H9 (cell line): ENCODE measurements around the gene DAB2IP. TPM values are rescaled to one million over a fixed set of nuclear protein-coding genes. Genes with fewer than 3 reads are reported as not detected.
A peak's percentile ranks its signal among the peaks of the same experiment; 100 is the strongest.

Experiments used
- DNase-seq: peaks from one replicate; pipeline ENCODE4 v3.0.0-alpha.2; 2017
- H2AFZ ChIP-seq: one replicate; pipeline ENCODE4 v1.6.1; 2013; ENCODE audit warnings: mild to moderate bottlenecking, low read length, control low read depth, moderate library complexity
- H2AK5ac ChIP-seq: 2 replicates; pipeline ENCODE4 v1.6.1; 2013; ENCODE audit warnings: low read length, control low read depth, mixed read lengths; ENCODE audit not compliant: insufficient read length
- H2BK120ac ChIP-seq: one replicate; pipeline ENCODE4 v1.6.1; 2013; ENCODE audit warnings: low read depth, mild to moderate bottlenecking, low read length, control low read depth, inconsistent platforms; ENCODE audit not compliant: poor library complexity, severe bottlenecking
- H2BK12ac ChIP-seq: 2 replicates; pipeline ENCODE4 v1.6.1; 2013; ENCODE audit warnings: low read length, control low read depth, mixed read lengths, low read depth; ENCODE audit not compliant: insufficient read length
- H2BK15ac ChIP-seq: 2 replicates; pipeline ENCODE4 v1.6.1; 2013; ENCODE audit warnings: low read depth, low read length, control low read depth
- H2BK20ac ChIP-seq: one replicate; pipeline ENCODE4 v1.6.1; 2013; ENCODE audit warnings: low read depth, mild to moderate bottlenecking, low read length, control low read depth, inconsistent platforms; ENCODE audit not compliant: poor library complexity, severe bottlenecking
- H2BK5ac ChIP-seq: 2 replicates; pipeline ENCODE4 v1.6.1; 2013; ENCODE audit warnings: low read length, control low read depth, mixed read lengths; ENCODE audit not compliant: insufficient read length
- H3K14ac ChIP-seq: 2 replicates; pipeline ENCODE4 v1.6.1; 2013; ENCODE audit warnings: low read length, control low read depth; ENCODE audit not compliant: insufficient read depth
- H3K18ac ChIP-seq: 2 replicates; pipeline ENCODE4 v1.6.1; 2013; ENCODE audit warnings: low read depth, mild to moderate bottlenecking, mixed read lengths, low read length, control low read depth; ENCODE audit not compliant: insufficient read length
- H3K23ac ChIP-seq: 2 replicates; pipeline ENCODE4 v1.6.1; 2013; ENCODE audit warnings: low read length, control low read depth, mixed read lengths, low read depth; ENCODE audit not compliant: insufficient read length
- H3K23me2 ChIP-seq: 2 replicates; pipeline ENCODE4 v1.6.1; 2013; ENCODE audit warnings: low read depth, mild to moderate bottlenecking, mixed read lengths, low read length, control low read depth; ENCODE audit not compliant: insufficient read length, poor library complexity, severe bottlenecking
- H3K27ac ChIP-seq: 2 replicates; pipeline ENCODE4 v1.5.1; 2013; ENCODE audit warnings: low read length, control low read depth, mixed read lengths, low read depth; ENCODE audit not compliant: insufficient read length
- H3K27me3 ChIP-seq: 2 replicates; pipeline ENCODE4 v1.6.1; 2013; ENCODE audit warnings: low read length, control low read depth, inconsistent platforms; ENCODE audit not compliant: insufficient read depth
- H3K4ac ChIP-seq: 2 replicates; pipeline ENCODE4 v1.6.1; 2013; ENCODE audit warnings: low read depth, mild to moderate bottlenecking, control low read depth, inconsistent platforms, low read length, moderate library complexity
- H3K4me1 ChIP-seq: 2 replicates; pipeline ENCODE4 v1.6.1; 2013; ENCODE audit warnings: low read length, control low read depth, inconsistent platforms; ENCODE audit not compliant: insufficient read depth
- H3K4me2 ChIP-seq: 2 replicates; pipeline ENCODE4 v1.6.1; 2013; ENCODE audit warnings: low read length, control low read depth, mixed read lengths; ENCODE audit not compliant: insufficient read length, insufficient read depth
- H3K56ac ChIP-seq: 2 replicates; pipeline ENCODE4 v1.6.1; 2013; ENCODE audit warnings: low read depth, mild to moderate bottlenecking, mixed read lengths, low read length, control low read depth; ENCODE audit not compliant: insufficient read length
- H3K79me1 ChIP-seq: 2 replicates; pipeline ENCODE4 v1.6.1; 2013; ENCODE audit warnings: low read depth, mild to moderate bottlenecking, moderate library complexity, low read length, control low read depth, inconsistent platforms; ENCODE audit not compliant: insufficient read depth, poor library complexity, severe bottlenecking
- H3K79me2 ChIP-seq: 2 replicates; pipeline ENCODE4 v1.6.1; 2013; ENCODE audit warnings: low read length, control low read depth, inconsistent platforms; ENCODE audit not compliant: insufficient read depth
- H3K9ac ChIP-seq: 2 replicates; pipeline ENCODE4 v1.6.1; 2013; ENCODE audit warnings: low read length, control low read depth, mixed read lengths; ENCODE audit not compliant: insufficient read length; ENCODE audit errors: extremely low read depth
- H3K9me3 ChIP-seq: one replicate; pipeline ENCODE4 v1.6.1; 2013; ENCODE audit warnings: low read depth, low read length, inconsistent platforms; ENCODE audit not compliant: control insufficient read depth
- H3T11ph ChIP-seq: one replicate; pipeline ENCODE4 v1.6.1; 2013; ENCODE audit warnings: mild to moderate bottlenecking, low read length, control low read depth, inconsistent platforms
- H4K20me1 ChIP-seq: one replicate; pipeline ENCODE4 v1.6.1; 2013; ENCODE audit not compliant: control insufficient read depth, insufficient read length, insufficient read depth
- H4K5ac ChIP-seq: 2 replicates; pipeline ENCODE4 v1.6.1; 2013; ENCODE audit warnings: low read depth, mild to moderate bottlenecking, mixed read lengths, low read length, control low read depth; ENCODE audit not compliant: insufficient read length
- H4K8ac ChIP-seq: replicated peaks from 2 replicates; pipeline ENCODE4 v1.6.1; 2013; ENCODE audit warnings: low read length, control low read depth, mixed read lengths, low read depth; ENCODE audit not compliant: insufficient read length
- H4K91ac ChIP-seq: 2 replicates; pipeline ENCODE4 v1.6.1; 2013; ENCODE audit warnings: low read depth, mild to moderate bottlenecking, moderate library complexity, mixed read lengths, low read length, control low read depth; ENCODE audit not compliant: insufficient read length
- H3K27ac Mint-ChIP-seq, 3 experiments: 2 replicates in 2 of 3; 3 replicates in 1 of 3; pipeline ENCODE4 v1.8.0; 2020 to 2021; ENCODE audit warnings: mixed read lengths in 3 of 3, mild to moderate bottlenecking in 1 of 3, moderate library complexity in 1 of 3
- H3K27me3 Mint-ChIP-seq: 2 replicates; pipeline ENCODE4 v1.8.0; 2021; ENCODE audit warnings: low read depth, mild to moderate bottlenecking, moderate library complexity, mixed read lengths
- H3K36me3 Mint-ChIP-seq, 3 experiments: 2 replicates in 2 of 3; 3 replicates in 1 of 3; pipeline ENCODE4 v1.8.0; 2020 to 2021; ENCODE audit warnings: low read depth in 3 of 3, mixed read lengths in 3 of 3; ENCODE audit not compliant: insufficient read depth in 1 of 3
- H3K4me1 Mint-ChIP-seq, 2 experiments: 2 replicates each; pipeline ENCODE4 v1.8.0; 2020; ENCODE audit warnings: mixed read lengths in 2 of 2
- H3K4me3 Mint-ChIP-seq, 2 experiments: 2 replicates in 1 of 2; 3 replicates in 1 of 2; pipeline ENCODE4 v1.8.0; 2020 to 2021; ENCODE audit warnings: mild to moderate bottlenecking in 2 of 2, mixed read lengths in 2 of 2, moderate library complexity in 1 of 2
- H3K9me3 Mint-ChIP-seq, 2 experiments: 2 replicates in 1 of 2; 3 replicates in 1 of 2; pipeline ENCODE4 v1.8.0; 2020; ENCODE audit warnings: mild to moderate bottlenecking in 2 of 2, mixed read lengths in 2 of 2, moderate library complexity in 1 of 2
- CTCF ChIP-seq: fragments of 200-600 bp; sonication (generic); conservative IDR thresholded peaks from 3 replicates; pipeline ENCODE4 v1.8.0; 2021; ENCODE audit warnings: antibody characterized with exemption, mild to moderate bottlenecking
- WGBS: extraction: QIAGEN DNeasy Blood & Tissue Kit; methylation state at CpG from one replicate; pipeline ENCODE4 v1.1.7; 2013; ENCODE audit warnings: missing lambda C conversion rate, low lambda C conversion rate, mixed read lengths; ENCODE audit not compliant: insufficient read length; ENCODE audit errors: extremely low coverage; 5-methylcytosine and 5-hydroxymethylcytosine counted together
- total RNA-seq: library from RNA; stranded (reverse); gene quantifications from 2 replicates; pipeline ENCODE4 v1.2.1, GENCODE V29; 2021

DAB2IP gene
- total RNA-seq, 1 experiment from 2014 or later = 22.6 TPM

- Histone ChIP-seq H3K27ac (no peak overlapping the region), H2BK12ac (no peak overlapping the region), H4K8ac (no peak overlapping the region), H3K79me2 (no peaks in the 10 kb centered on the region), H2BK5ac (no peak overlapping the region), H4K20me1 (no peaks in the 10 kb centered on the region), H2AK5ac (no peak overlapping the region), H3K23ac (no peak overlapping the region), H3K79me1 (no peaks in the 10 kb centered on the region), H3K4me1 (peaks cover 6% of the 10 kb centered on the region; the same call in 1 of the 2 replicates), H3K27me3 (no peaks in the 10 kb centered on the region), H4K5ac (no peak overlapping the region), H3K4me2 (no peak overlapping the region), H3K23me2 (peaks cover 6% of the 10 kb centered on the region), H3K9me3 (no peaks in the 10 kb centered on the region), H3T11ph (no peak overlapping the region), H3K9ac (no peak overlapping the region), H3K14ac (no peak overlapping the region), H2BK20ac (no peak overlapping the region), H3K4ac (no peak overlapping the region; the same call in 1 of the 2 replicates), H2BK120ac (no peak overlapping the region), H4K91ac (no peak overlapping the region), H2AFZ (no peak overlapping the region), H3K18ac (no peak overlapping the region), H2BK15ac (no peak overlapping the region), H3K56ac (no peak overlapping the region)
- Mint-ChIP-seq H3K27me3 (peaks cover 22% of the 10 kb centered on the region), H3K4me1 (peaks cover 28 to 31% of the 10 kb centered on the region in 2 experiments), H3K4me3 (peak overlapping the region in 1 of 2 experiments; percentile 3; a peak in 1 of 5 replicates), H3K36me3 (no peaks in the 10 kb centered on the region), H3K9me3 (no peaks in the 10 kb centered on the region), H3K27ac (no peak overlapping the region; a peak in 2 of 7 replicates)
- TF ChIP-seq CTCF = no peak
- DNase-seq = no peak
- WGBS = no CpG with 5 or more reads among the region's 8 CpGs
These were observed 46.8 kb upstream of the DAB2IP start for GRCh38 chr9:121604654-121605053.
